PFSK-1 (cell line): ENCODE results near the gene TP53INP2.

Source experiments
- FOXP2 ChIP-seq: optimal IDR thresholded peaks from 2 replicates; pipeline ENCODE3; 2011; ENCODE audit warnings: borderline replicate concordance, control low read depth, inconsistent platforms; ENCODE audit not compliant: insufficient read depth; ENCODE audit errors: extremely low read length, extremely low read depth
- POLR2AphosphoS5 ChIP-seq: IDR thresholded peaks from 2 replicates; pipeline ENCODE4 v1.6.1; 2012; ENCODE audit warnings: low read depth, mild to moderate bottlenecking, control low read depth, low read length, moderate library complexity
- SIN3A ChIP-seq: IDR thresholded peaks from 2 replicates; pipeline ENCODE4 v1.6.1; 2012; ENCODE audit warnings: mild to moderate bottlenecking, low read length, moderate library complexity, borderline replicate concordance; ENCODE audit not compliant: insufficient read depth
- TAF1 ChIP-seq: IDR thresholded peaks from 2 replicates; pipeline ENCODE4 v1.6.1; 2012; ENCODE audit warnings: low read length, control low read depth, borderline replicate concordance; ENCODE audit not compliant: insufficient read depth
- TF ChIP-seq, protein P1 (sequence below), 2 experiments: IDR thresholded peaks; 2 replicates each; pipeline versions ENCODE4 v1.6.1 to v1.8.0; 2011 to 2012; ENCODE audit warnings: low read depth in 2 of 2, low read length in 2 of 2, control low read depth in 1 of 2, inconsistent platforms in 1 of 2, mild to moderate bottlenecking in 1 of 2, moderate library complexity in 1 of 2; ENCODE audit not compliant: insufficient read depth in 1 of 2

Gene TP53INP2

DNA sequence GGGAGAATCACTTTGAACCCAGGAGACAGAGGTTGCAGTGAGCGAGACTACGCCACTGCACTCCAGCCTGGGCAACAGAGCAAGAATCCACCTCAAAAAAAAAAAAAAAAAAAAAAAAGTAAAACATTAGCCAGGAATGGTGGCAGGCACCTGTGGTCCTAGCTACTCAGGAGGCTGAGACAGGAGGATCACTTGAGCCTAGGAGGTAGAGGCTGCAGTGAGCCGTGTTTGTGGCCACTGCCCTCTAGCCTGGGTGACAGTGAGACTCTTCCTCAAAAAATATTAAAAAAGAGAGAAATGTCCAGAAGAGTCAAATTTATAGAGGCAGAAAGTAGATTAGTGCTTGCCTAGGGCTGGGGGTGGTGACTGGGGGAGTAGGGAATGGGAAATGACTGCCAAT is 20.5 kb upstream of the TP53INP2 start:
- TF ChIP-seq FOXP2 = no peak
- TF ChIP-seq TAF1 = no peak
- no peak for TF ChIP-seq POLR2AphosphoS5
- TF ChIP-seq, protein P1, sequence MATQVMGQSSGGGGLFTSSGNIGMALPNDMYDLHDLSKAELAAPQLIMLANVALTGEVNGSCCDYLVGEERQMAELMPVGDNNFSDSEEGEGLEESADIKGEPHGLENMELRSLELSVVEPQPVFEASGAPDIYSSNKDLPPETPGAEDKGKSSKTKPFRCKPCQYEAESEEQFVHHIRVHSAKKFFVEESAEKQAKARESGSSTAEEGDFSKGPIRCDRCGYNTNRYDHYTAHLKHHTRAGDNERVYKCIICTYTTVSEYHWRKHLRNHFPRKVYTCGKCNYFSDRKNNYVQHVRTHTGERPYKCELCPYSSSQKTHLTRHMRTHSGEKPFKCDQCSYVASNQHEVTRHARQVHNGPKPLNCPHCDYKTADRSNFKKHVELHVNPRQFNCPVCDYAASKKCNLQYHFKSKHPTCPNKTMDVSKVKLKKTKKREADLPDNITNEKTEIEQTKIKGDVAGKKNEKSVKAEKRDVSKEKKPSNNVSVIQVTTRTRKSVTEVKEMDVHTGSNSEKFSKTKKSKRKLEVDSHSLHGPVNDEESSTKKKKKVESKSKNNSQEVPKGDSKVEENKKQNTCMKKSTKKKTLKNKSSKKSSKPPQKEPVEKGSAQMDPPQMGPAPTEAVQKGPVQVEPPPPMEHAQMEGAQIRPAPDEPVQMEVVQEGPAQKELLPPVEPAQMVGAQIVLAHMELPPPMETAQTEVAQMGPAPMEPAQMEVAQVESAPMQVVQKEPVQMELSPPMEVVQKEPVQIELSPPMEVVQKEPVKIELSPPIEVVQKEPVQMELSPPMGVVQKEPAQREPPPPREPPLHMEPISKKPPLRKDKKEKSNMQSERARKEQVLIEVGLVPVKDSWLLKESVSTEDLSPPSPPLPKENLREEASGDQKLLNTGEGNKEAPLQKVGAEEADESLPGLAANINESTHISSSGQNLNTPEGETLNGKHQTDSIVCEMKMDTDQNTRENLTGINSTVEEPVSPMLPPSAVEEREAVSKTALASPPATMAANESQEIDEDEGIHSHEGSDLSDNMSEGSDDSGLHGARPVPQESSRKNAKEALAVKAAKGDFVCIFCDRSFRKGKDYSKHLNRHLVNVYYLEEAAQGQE (IDR thresholded peaks at IDR 0.05; ENCODE audit: insufficient read depth in 1 of 2, low read depth in 2 of 2, low read length in 2 of 2) = no peak
- TF ChIP-seq SIN3A = no peak

- TF ChIP-seq SIN3A = no peak
- peak; percentile 64 for TF ChIP-seq FOXP2
Measured at GRCh38 chr20:34689486-34689885, 14.7 kb upstream of the TP53INP2 start.

DNA sequence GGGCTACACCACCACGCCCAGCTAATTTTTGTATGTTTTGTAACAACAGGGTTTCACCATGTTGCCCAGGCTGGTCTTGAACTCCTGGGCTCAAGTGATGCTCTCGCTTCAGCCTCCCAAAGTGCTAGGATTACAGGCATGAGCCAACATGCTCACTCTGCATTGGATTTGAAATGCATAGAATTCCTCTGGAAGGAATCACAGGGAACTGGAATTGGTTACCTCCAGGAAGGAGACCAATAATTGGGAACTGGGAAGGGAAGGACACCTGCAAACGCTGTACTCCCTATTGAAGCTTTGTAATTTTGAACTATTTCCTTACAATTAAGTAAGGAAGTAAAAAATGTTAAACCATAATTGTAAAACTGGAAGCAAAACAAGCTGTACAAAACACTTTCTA is 12.3 kb upstream of the TP53INP2 start:
- TF ChIP-seq FOXP2 (no peak), SIN3A (no peak), TAF1 (no peak), POLR2AphosphoS5 (no peak)
- TF ChIP-seq, protein P1 (IDR thresholded peaks at IDR 0.05; ENCODE audit: insufficient read depth in 1 of 2, low read depth in 2 of 2, low read length in 2 of 2) = no peak

GRCh38 chr20:34693414-34693813 is 10.7 kb upstream of the TP53INP2 start:
- no peak for TF ChIP-seq POLR2AphosphoS5
- TF ChIP-seq, protein P1 (IDR thresholded peaks at IDR 0.05; ENCODE audit: insufficient read depth in 1 of 2, low read depth in 2 of 2, low read length in 2 of 2) = no peak
- no peak for TF ChIP-seq FOXP2
- TF ChIP-seq TAF1 = no peak
- TF ChIP-seq SIN3A = no peak

DNA sequence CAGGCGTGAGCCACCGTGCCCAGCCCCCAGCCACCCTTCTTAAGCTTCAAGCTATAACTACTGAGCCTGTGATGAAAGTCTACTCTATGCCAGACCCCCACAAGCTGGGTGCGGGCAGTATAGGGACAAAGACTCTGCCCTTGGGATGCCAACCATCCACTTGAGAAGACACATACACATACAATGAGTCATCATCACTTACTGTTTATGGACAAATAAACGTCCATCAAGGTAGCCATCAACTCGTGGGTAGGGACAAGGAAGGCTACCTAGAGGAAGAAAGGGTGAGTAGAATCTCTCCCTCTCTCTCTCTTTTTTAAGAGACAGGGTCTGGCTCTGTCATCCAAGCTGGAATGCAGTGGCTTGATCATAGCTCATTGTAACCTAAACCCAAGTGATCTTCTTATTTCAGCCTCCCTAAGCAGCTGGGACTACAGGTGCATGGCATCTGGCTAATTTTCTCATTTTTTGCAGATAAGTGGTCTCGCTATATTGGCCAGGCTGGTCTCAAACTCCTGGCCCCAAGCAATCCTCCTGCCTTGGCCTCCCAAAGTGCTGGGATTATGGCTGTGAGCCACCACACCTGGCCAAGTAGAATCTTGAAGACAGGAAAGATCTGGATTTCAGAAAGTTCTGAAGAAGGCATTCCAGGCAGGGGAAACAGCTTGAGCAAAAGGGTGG is 2.6 kb upstream of the TP53INP2 start:
- TF ChIP-seq TAF1 (no peak), FOXP2 (no peak)
- TF ChIP-seq, protein P1 (IDR thresholded peaks at IDR 0.05; ENCODE audit: insufficient read depth in 1 of 2, low read depth in 2 of 2, low read length in 2 of 2) = no peak
